ENCODE results near the gene FHAD1.

FHAD1 gene

GRCh38 chr1:15258833-15259621 is 12.0 kb downstream of the FHAD1 start:
- DNase-seq (ENCODE audit: low read depth), result no peak
- no peak overlapping the region for H3K4me3 ChIP-seq (ENCODE audit: low read length)
- no peak for TF ChIP-seq CTCF (conservative IDR thresholded peaks at IDR 0.05; ENCODE audit: low read depth, low read length)

- no peak overlapping the region for H3K4me3 ChIP-seq (ENCODE audit: low read length)
- TF ChIP-seq CTCF (conservative IDR thresholded peaks at IDR 0.05; ENCODE audit: low read depth, low read length), result no peak
- no peak for DNase-seq (ENCODE audit: low read depth)
Measured at GRCh38 chr1:15259622-15260007, 12.6 kb downstream of the FHAD1 start.

- no peak overlapping the region for H3K4me3 ChIP-seq (ENCODE audit: low read length)
- no peak for TF ChIP-seq CTCF (conservative IDR thresholded peaks at IDR 0.05; ENCODE audit: low read depth, low read length)
- DNase-seq (ENCODE audit: low read depth), result no peak
Measured at GRCh38 chr1:15260418-15261154, 13.6 kb downstream of the FHAD1 start.

- TF ChIP-seq CTCF (conservative IDR thresholded peaks at IDR 0.05; ENCODE audit: low read depth, low read length), result no peak
- no peak for DNase-seq (ENCODE audit: low read depth)
Measured at GRCh38 chr1:15261155-15262002, 14.4 kb downstream of the FHAD1 start.

GRCh38 chr1:15262003-15262377 is 15.0 kb downstream of the FHAD1 start:
- no peak for TF ChIP-seq CTCF (conservative IDR thresholded peaks at IDR 0.05; ENCODE audit: low read depth, low read length)
- DNase-seq (ENCODE audit: low read depth), result no peak
- no peak overlapping the region for H3K4me3 ChIP-seq (ENCODE audit: low read length)

More at GRCh38 chr1:15261155-15262002, 14.4 kb downstream of the FHAD1 start:
- H3K4me3 ChIP-seq (ENCODE audit: low read length), result no peak overlapping the region

- H3K4me3 ChIP-seq (ENCODE audit: low read length), result no peak overlapping the region
- DNase-seq (ENCODE audit: low read depth), result no peak
- no peak for TF ChIP-seq CTCF (conservative IDR thresholded peaks at IDR 0.05; ENCODE audit: low read depth, low read length)
Measured at GRCh38 chr1:15262706-15263105, 15.7 kb downstream of the FHAD1 start.
